GM18505 (cell line): ENCODE measurements around the gene ABRACL.
"Not testable (repeated sequence)": the region's sequence is repeated elsewhere in the genome, so short reads cannot be mapped to it uniquely, and the experiment has no call there.

Experiments
- ATAC-seq: cut with Tn5 transposase; IDR thresholded peaks from one replicate; pipeline ENCODE4 v1.9.1; 2021; ENCODE audit not compliant: unreplicated experiment
- POLR2A ChIP-seq: IDR thresholded peaks from 4 replicates; pipeline ENCODE4 v1.6.1; 2011; ENCODE audit warnings: borderline replicate concordance; ENCODE audit not compliant: insufficient read depth, insufficient read length; ENCODE audit errors: extremely low read depth

The ABRACL gene

GRCh38 chr6:138996524-138996923 is 32.0 kb upstream of the ABRACL start:
- no peak for ATAC-seq
- TF ChIP-seq POLR2A, result no peak

- TF ChIP-seq POLR2A, result no peak
- no peak for ATAC-seq
Measured at GRCh38 chr6:138997136-138997535, 31.4 kb upstream of the ABRACL start.

GRCh38 chr6:138999949-139000725 is 28.4 kb upstream of the ABRACL start:
- no peak for TF ChIP-seq POLR2A
- no peak for ATAC-seq

GRCh38 chr6:139003751-139004150 is 24.8 kb upstream of the ABRACL start:
- TF ChIP-seq POLR2A, result no peak
- no peak for ATAC-seq

GRCh38 chr6:139006477-139006876 is 22.1 kb upstream of the ABRACL start:
- no peak for ATAC-seq
- no peak for TF ChIP-seq POLR2A

GRCh38 chr6:139007428-139007827 is 21.1 kb upstream of the ABRACL start:
- ATAC-seq, result no peak
- TF ChIP-seq POLR2A, result no peak

GRCh38 chr6:139008117-139008516 is 20.4 kb upstream of the ABRACL start:
- no peak for ATAC-seq
- no peak for TF ChIP-seq POLR2A

- no peak for ATAC-seq
- no peak for TF ChIP-seq POLR2A
Measured at GRCh38 chr6:139010674-139011073, 17.9 kb upstream of the ABRACL start.

GRCh38 chr6:139011980-139012379 is 16.6 kb upstream of the ABRACL start:
- TF ChIP-seq POLR2A, result no peak
- no peak for ATAC-seq

GRCh38 chr6:139013185-139013800 is 15.3 kb upstream of the ABRACL start:
- no peak for ATAC-seq
- TF ChIP-seq POLR2A, result no peak

- no peak for ATAC-seq
- no peak for TF ChIP-seq POLR2A
Measured at GRCh38 chr6:139014945-139015344, 13.6 kb upstream of the ABRACL start.

GRCh38 chr6:139016337-139017213 is 12.0 kb upstream of the ABRACL start:
- no peak for TF ChIP-seq POLR2A
- peak; percentile 81 for ATAC-seq

GRCh38 chr6:139017227-139017626 is 11.3 kb upstream of the ABRACL start:
- TF ChIP-seq POLR2A, result no peak
- no peak for ATAC-seq

GRCh38 chr6:139019722-139020121 is 8.8 kb upstream of the ABRACL start:
- no peak for ATAC-seq
- no peak for TF ChIP-seq POLR2A

- TF ChIP-seq POLR2A, result no peak
- no peak for ATAC-seq
Measured at GRCh38 chr6:139020689-139021088, 7.9 kb upstream of the ABRACL start.

GRCh38 chr6:139025416-139025815 is 3.1 kb upstream of the ABRACL start:
- ATAC-seq, result not testable (repeated sequence)
